Panc1 (cell line): ENCODE data around the gene UMAD1. TPM values are rescaled to one million over a fixed set of nuclear protein-coding genes. Genes with fewer than 3 reads are reported as not detected.

ENCODE experiments used
- ATAC-seq: fragments of 200-7000 bp; cut with Tn5 transposase; 2 replicates; pipeline ENCODE4 v1.9.1; 2020; ENCODE audit warnings: mild to moderate bottlenecking, moderate library complexity
- BruUV-seq: library from RNA; stranded (reverse); fragments of 400-500 nt; replicated peaks from 2 replicates; lab custom pipeline; 2021; lab: Mats Ljungman, UMichigan
- CTCF ChIA-PET: fragments of 300-600 bp; sonication (Branson Sonifier 250); formaldehyde crosslinking; loops from one replicate; lab custom pipeline; 2022; ENCODE audit warnings: antibody characterized with exemption; lab: Charles Lee
- POLR2A ChIA-PET: fragments of 300-600 bp; sonication (Branson Sonifier 250); formaldehyde crosslinking; loops from one replicate; lab custom pipeline; 2022; ENCODE audit warnings: antibody characterized with exemption; lab: Charles Lee
- DNase-seq: peaks from one replicate; pipeline ENCODE4 v3.0.0-alpha.2; 2010; ENCODE audit warnings: low read depth, low spot score
- H3K27ac ChIP-seq: 2 replicates; pipeline ENCODE4 v1.5.1; 2011; ENCODE audit warnings: mild to moderate bottlenecking, low read length, inconsistent platforms
- H3K27me3 ChIP-seq: fragments of 200-500 bp; sonication (Bioruptor generic); 2 replicates; pipeline ENCODE4 v1.6.0; 2014; ENCODE audit warnings: low read length, inconsistent platforms; ENCODE audit not compliant: control insufficient read depth, insufficient read depth
- H3K36me3 ChIP-seq: fragments of 200-500 bp; sonication (Bioruptor generic); 2 replicates; pipeline ENCODE4 v1.5.1; 2014; ENCODE audit warnings: inconsistent platforms, mild to moderate bottlenecking, low read length, moderate library complexity; ENCODE audit not compliant: control insufficient read depth, insufficient read depth
- H3K4me1 ChIP-seq: 2 replicates; pipeline ENCODE4 v1.5.1; 2011; ENCODE audit warnings: inconsistent platforms, mild to moderate bottlenecking, low read length, moderate library complexity; ENCODE audit not compliant: control insufficient read depth, insufficient read depth
- H3K4me3 ChIP-seq, 2 experiments: 2 replicates each; pipeline ENCODE4 v1.5.1; 2011 to 2012; ENCODE audit warnings: low read depth in 2 of 2, low read length in 2 of 2, mild to moderate bottlenecking in 2 of 2, inconsistent platforms in 1 of 2, moderate library complexity in 1 of 2
- H3K9me3 ChIP-seq: fragments of 200-500 bp; sonication (Bioruptor generic); 2 replicates; pipeline ENCODE4 v1.5.1; 2014; ENCODE audit warnings: low read depth, mild to moderate bottlenecking, inconsistent platforms, low read length, moderate library complexity; ENCODE audit not compliant: control insufficient read depth, insufficient read depth
- CTCF ChIP-seq: fragments of 450-650 bp; IDR thresholded peaks from 2 replicates; pipeline ENCODE4 v1.5.1; 2017; ENCODE audit warnings: mild to moderate bottlenecking
- POLR2AphosphoS5 ChIP-seq: IDR thresholded peaks from 2 replicates; pipeline ENCODE4 v1.6.1; 2012; ENCODE audit warnings: mild to moderate bottlenecking, low read depth, low read length, moderate library complexity
- REST ChIP-seq, 2 experiments: IDR thresholded peaks; 2 replicates each; pipeline ENCODE4 v1.6.1; 2011 to 2012; ENCODE audit warnings: low read depth in 2 of 2, control low read depth in 1 of 2, low read length in 1 of 2, mild to moderate bottlenecking in 1 of 2, moderate library complexity in 1 of 2; ENCODE audit not compliant: insufficient read depth in 1 of 2
- SIN3A ChIP-seq: IDR thresholded peaks from 2 replicates; pipeline ENCODE4 v1.6.1; 2012; ENCODE audit warnings: low read depth, mild to moderate bottlenecking, low read length, moderate library complexity, borderline replicate concordance; ENCODE audit not compliant: insufficient read depth
- TCF7L2 ChIP-seq: IDR thresholded peaks from 2 replicates; pipeline ENCODE4 v1.6.1; 2011; ENCODE audit warnings: mild to moderate bottlenecking, low read depth, low read length, inconsistent platforms
- in situ Hi-C: cut with HindIII; loops from 2 replicates; pipeline ENCODE4 v1.10.0; 2016; ENCODE audit warnings: low sequenced_read_pairs, low pct_unique_long_range_greater_than_20kb
- intact Hi-C: fragments of 100-400 bp; cut with micrococcal nuclease; formaldehyde crosslinking; loops from one replicate; pipeline ENCODE4 v1.10.0; 2022; ENCODE audit not compliant: unreplicated experiment
- total RNA-seq: library from RNA; stranded (reverse); gene quantifications from one replicate; pipeline ENCODE4 v1.2.1, GENCODE V29; 2021; ENCODE audit not compliant: unreplicated experiment

The UMAD1 gene
- total RNA-seq, 1 experiment from 2014 or later = 19.9 TPM

GRCh38 chr7:7779888-7780287 is 139.3 kb downstream of the UMAD1 start:
- intact Hi-C loops (no loop called here), in situ Hi-C loops (no loop called here)
- no peak for TF ChIP-seq CTCF
- TF ChIP-seq TCF7L2 = no peak
- TF ChIP-seq REST (IDR thresholded peaks at IDR 0.05; ENCODE audit: insufficient read depth in 1 of 2, low read depth in 2 of 2, low read length in 1 of 2) = no peak
- no peak for TF ChIP-seq POLR2AphosphoS5
- TF ChIP-seq SIN3A = no peak
- DNase-seq (no peak), ATAC-seq (0 out of 2 replicates have a peak, but pooled peaks have one; percentile 21)
- no TSS peak for BruUV-seq
- H3K27me3 ChIP-seq = no peaks in the 10 kb centered on the region
- ChIA-PET POLR2A (no interaction called here), CTCF (interaction anchor here (0.6 kb wide), 1 partner anchor 41 kb away, joined by 7 read pairs; no protein-coding TSS in a partner anchor)
- H3K4me1 ChIP-seq = no peaks in the 10 kb centered on the region
- H3K9me3 ChIP-seq = no peaks in the 10 kb centered on the region
- H3K27ac ChIP-seq = no peak overlapping the region
- H3K4me3 ChIP-seq = no peak overlapping the region
- no peaks in the 10 kb centered on the region for H3K36me3 ChIP-seq

- no peaks in the 10 kb centered on the region for H3K4me1 ChIP-seq
- H3K27ac ChIP-seq = no peak overlapping the region
- no peaks in the 10 kb centered on the region for H3K9me3 ChIP-seq
- H3K27me3 ChIP-seq = no peaks in the 10 kb centered on the region
- ATAC-seq (no peak), DNase-seq (no peak)
- no peak overlapping the region for H3K4me3 ChIP-seq
- BruUV-seq = no TSS peak
- intact Hi-C loops (no loop called here), in situ Hi-C loops (no loop called here)
- TF ChIP-seq SIN3A (no peak), CTCF (no peak), TCF7L2 (no peak), REST (IDR thresholded peaks at IDR 0.05; ENCODE audit: insufficient read depth in 1 of 2, low read depth in 2 of 2, low read length in 1 of 2) (no peak), POLR2AphosphoS5 (no peak)
- POLR2A ChIA-PET = no interaction called here
- H3K36me3 ChIP-seq = no peaks in the 10 kb centered on the region
- CTCF ChIA-PET = interaction anchor here (0.5 kb wide), 1 partner anchor 22 kb away, joined by 3 read pairs; no protein-coding TSS in a partner anchor
Measured at GRCh38 chr7:7783001-7783400, 142.4 kb downstream of the UMAD1 start.
